Neural cell (in vitro differentiated cells): ENCODE results near the gene RPP25.

Source experiments
- EP300 ChIP-seq: fragments of 450-650 bp; conservative IDR thresholded peaks from 2 replicates; pipeline ENCODE4 v1.6.1; 2014; ENCODE audit warnings: antibody characterized with exemption, mild to moderate bottlenecking, moderate library complexity; ENCODE audit not compliant: poor library complexity, severe bottlenecking
- EZH2 ChIP-seq: fragments of 200-600, 300-800 bp; shearing (Covaris generic), sonication (generic); IDR thresholded peaks from 2 replicates; pipeline ENCODE4 v1.6.1; 2014; ENCODE audit warnings: antibody characterized with exemption, low read length, borderline replicate concordance, mild to moderate bottlenecking; ENCODE audit not compliant: insufficient read depth, poor library complexity, severe bottlenecking
- MXI1 ChIP-seq: fragments of 450-650 bp; conservative IDR thresholded peaks from 2 replicates; pipeline ENCODE4 v1.6.1; 2014; ENCODE audit warnings: antibody characterized with exemption, mild to moderate bottlenecking; ENCODE audit not compliant: poor library complexity, severe bottlenecking
- POLR2AphosphoS5 ChIP-seq: IDR thresholded peaks from 2 replicates; pipeline ENCODE4 v1.6.1; 2012
- RAD21 ChIP-seq: fragments of 450-650 bp; conservative IDR thresholded peaks from 2 replicates; pipeline ENCODE4 v1.6.1; 2014; ENCODE audit warnings: antibody characterized with exemption, mild to moderate bottlenecking, moderate library complexity
- TAF1 ChIP-seq: IDR thresholded peaks from 2 replicates; pipeline ENCODE4 v1.6.1; 2012; ENCODE audit warnings: low read depth
- TF ChIP-seq, protein P1 (sequence below): IDR thresholded peaks from 2 replicates; pipeline ENCODE4 v1.6.1; 2012; ENCODE audit warnings: borderline replicate concordance
- TF ChIP-seq, protein P2 (sequence below): fragments of 450-650 bp; IDR thresholded peaks from 2 replicates; pipeline ENCODE4 v1.5.1; 2014; ENCODE audit warnings: antibody characterized with exemption, mild to moderate bottlenecking, moderate library complexity; ENCODE audit not compliant: poor library complexity, severe bottlenecking

DNA sequence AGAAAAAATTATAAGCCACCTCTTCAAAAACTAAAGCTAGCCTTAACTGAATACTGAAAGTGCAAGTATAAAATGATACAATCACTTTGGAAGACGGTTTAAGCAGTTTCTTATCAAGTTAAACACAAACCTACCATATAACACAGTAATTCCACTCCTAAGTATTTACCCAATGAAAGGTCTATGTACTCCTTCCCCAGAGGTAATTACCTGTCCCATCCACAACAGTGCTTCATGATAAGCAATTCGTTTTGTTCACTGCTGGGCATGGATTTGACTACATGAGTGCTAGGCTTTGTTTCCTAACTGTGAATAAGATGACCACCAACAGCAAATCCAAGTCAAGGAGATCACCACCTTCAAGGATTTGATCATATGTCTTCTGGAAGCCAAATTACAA lies 23.0 kb downstream of the RPP25 start:
- TF ChIP-seq, protein P1, sequence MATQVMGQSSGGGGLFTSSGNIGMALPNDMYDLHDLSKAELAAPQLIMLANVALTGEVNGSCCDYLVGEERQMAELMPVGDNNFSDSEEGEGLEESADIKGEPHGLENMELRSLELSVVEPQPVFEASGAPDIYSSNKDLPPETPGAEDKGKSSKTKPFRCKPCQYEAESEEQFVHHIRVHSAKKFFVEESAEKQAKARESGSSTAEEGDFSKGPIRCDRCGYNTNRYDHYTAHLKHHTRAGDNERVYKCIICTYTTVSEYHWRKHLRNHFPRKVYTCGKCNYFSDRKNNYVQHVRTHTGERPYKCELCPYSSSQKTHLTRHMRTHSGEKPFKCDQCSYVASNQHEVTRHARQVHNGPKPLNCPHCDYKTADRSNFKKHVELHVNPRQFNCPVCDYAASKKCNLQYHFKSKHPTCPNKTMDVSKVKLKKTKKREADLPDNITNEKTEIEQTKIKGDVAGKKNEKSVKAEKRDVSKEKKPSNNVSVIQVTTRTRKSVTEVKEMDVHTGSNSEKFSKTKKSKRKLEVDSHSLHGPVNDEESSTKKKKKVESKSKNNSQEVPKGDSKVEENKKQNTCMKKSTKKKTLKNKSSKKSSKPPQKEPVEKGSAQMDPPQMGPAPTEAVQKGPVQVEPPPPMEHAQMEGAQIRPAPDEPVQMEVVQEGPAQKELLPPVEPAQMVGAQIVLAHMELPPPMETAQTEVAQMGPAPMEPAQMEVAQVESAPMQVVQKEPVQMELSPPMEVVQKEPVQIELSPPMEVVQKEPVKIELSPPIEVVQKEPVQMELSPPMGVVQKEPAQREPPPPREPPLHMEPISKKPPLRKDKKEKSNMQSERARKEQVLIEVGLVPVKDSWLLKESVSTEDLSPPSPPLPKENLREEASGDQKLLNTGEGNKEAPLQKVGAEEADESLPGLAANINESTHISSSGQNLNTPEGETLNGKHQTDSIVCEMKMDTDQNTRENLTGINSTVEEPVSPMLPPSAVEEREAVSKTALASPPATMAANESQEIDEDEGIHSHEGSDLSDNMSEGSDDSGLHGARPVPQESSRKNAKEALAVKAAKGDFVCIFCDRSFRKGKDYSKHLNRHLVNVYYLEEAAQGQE, result no peak
- TF ChIP-seq, protein P2, sequence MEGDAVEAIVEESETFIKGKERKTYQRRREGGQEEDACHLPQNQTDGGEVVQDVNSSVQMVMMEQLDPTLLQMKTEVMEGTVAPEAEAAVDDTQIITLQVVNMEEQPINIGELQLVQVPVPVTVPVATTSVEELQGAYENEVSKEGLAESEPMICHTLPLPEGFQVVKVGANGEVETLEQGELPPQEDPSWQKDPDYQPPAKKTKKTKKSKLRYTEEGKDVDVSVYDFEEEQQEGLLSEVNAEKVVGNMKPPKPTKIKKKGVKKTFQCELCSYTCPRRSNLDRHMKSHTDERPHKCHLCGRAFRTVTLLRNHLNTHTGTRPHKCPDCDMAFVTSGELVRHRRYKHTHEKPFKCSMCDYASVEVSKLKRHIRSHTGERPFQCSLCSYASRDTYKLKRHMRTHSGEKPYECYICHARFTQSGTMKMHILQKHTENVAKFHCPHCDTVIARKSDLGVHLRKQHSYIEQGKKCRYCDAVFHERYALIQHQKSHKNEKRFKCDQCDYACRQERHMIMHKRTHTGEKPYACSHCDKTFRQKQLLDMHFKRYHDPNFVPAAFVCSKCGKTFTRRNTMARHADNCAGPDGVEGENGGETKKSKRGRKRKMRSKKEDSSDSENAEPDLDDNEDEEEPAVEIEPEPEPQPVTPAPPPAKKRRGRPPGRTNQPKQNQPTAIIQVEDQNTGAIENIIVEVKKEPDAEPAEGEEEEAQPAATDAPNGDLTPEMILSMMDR, result no peak
- TF ChIP-seq EZH2 (no peak), POLR2AphosphoS5 (no peak), TAF1 (no peak), MXI1 (no peak), EP300 (no peak), RAD21 (no peak)
